Measurements from ENCODE around the gene SLC6A7.
A peak's percentile ranks its signal among the peaks of the same experiment; 100 is the strongest.

The SLC6A7 gene

GRCh38 chr5:150149618-150150017 lies 40.2 kb upstream of the SLC6A7 start:
- no peak overlapping the region for H3K4me3 ChIP-seq (ENCODE audit: low read depth, low read length)
- no peak for DNase-seq (ENCODE audit: low read depth)
- TF ChIP-seq, protein P1, sequence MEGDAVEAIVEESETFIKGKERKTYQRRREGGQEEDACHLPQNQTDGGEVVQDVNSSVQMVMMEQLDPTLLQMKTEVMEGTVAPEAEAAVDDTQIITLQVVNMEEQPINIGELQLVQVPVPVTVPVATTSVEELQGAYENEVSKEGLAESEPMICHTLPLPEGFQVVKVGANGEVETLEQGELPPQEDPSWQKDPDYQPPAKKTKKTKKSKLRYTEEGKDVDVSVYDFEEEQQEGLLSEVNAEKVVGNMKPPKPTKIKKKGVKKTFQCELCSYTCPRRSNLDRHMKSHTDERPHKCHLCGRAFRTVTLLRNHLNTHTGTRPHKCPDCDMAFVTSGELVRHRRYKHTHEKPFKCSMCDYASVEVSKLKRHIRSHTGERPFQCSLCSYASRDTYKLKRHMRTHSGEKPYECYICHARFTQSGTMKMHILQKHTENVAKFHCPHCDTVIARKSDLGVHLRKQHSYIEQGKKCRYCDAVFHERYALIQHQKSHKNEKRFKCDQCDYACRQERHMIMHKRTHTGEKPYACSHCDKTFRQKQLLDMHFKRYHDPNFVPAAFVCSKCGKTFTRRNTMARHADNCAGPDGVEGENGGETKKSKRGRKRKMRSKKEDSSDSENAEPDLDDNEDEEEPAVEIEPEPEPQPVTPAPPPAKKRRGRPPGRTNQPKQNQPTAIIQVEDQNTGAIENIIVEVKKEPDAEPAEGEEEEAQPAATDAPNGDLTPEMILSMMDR (IDR thresholded peaks at IDR 0.05; ENCODE audit: low read depth, low read length, missing control alignments), result no peak

GRCh38 chr5:150152636-150153462 lies 37.0 kb upstream of the SLC6A7 start:
- no peak for DNase-seq (ENCODE audit: low read depth)
- H3K4me3 ChIP-seq (ENCODE audit: low read depth, low read length), result no peak overlapping the region
- TF ChIP-seq, protein P1 (IDR thresholded peaks at IDR 0.05; ENCODE audit: low read depth, low read length, missing control alignments), result no peak

- TF ChIP-seq, protein P1 (IDR thresholded peaks at IDR 0.05; ENCODE audit: low read depth, low read length, missing control alignments), result no peak
- no peak overlapping the region for H3K4me3 ChIP-seq (ENCODE audit: low read depth, low read length)
- DNase-seq (ENCODE audit: low read depth), result no peak
These were observed 36.4 kb upstream of the SLC6A7 start for GRCh38 chr5:150153483-150153882.

DNA sequence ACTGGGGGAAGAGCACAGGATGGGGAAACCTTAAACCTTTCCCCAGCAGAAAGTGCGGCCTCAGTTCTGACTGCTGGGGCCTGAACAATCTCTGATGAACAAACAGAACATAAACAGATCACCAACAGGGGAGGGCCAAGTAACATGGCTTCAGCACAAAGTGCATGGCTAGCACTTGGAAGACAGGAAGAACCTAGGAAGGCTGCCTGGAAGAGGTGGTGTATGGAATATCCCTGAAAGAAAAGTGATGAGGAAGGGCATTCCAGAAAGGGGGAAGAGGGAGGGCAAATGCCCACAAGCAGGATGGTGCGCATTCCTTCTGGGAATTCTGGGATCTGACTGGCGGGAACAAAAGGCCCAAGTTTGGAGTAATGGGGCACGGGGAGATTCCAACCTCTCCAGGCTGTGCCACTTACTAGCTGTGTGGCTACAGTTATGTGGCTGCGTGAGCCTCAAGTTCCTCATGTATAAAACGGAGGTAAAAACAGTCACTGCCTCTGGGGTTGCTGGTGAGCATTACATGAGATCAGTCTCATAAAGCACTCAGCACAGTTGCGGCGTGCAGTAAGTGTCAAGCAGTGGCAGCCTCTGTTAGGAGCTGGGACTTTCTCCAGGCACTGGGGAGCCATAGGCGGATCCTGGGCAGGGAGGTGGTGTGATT lies 35.8 kb upstream of the SLC6A7 start:
- TF ChIP-seq, protein P1 (IDR thresholded peaks at IDR 0.05; ENCODE audit: low read depth, low read length, missing control alignments), result peak; percentile 29

GRCh38 chr5:150154618-150155128 lies 35.2 kb upstream of the SLC6A7 start:
- TF ChIP-seq, protein P1 (IDR thresholded peaks at IDR 0.05; ENCODE audit: low read depth, low read length, missing control alignments), result no peak
- no peak overlapping the region for H3K4me3 ChIP-seq (ENCODE audit: low read depth, low read length)
- no peak for DNase-seq (ENCODE audit: low read depth)

More for the DNA sequence above, 35.8 kb upstream of the SLC6A7 start:
- no peak for DNase-seq (ENCODE audit: low read depth)
- H3K4me3 ChIP-seq (ENCODE audit: low read depth, low read length), result no peak overlapping the region

DNA sequence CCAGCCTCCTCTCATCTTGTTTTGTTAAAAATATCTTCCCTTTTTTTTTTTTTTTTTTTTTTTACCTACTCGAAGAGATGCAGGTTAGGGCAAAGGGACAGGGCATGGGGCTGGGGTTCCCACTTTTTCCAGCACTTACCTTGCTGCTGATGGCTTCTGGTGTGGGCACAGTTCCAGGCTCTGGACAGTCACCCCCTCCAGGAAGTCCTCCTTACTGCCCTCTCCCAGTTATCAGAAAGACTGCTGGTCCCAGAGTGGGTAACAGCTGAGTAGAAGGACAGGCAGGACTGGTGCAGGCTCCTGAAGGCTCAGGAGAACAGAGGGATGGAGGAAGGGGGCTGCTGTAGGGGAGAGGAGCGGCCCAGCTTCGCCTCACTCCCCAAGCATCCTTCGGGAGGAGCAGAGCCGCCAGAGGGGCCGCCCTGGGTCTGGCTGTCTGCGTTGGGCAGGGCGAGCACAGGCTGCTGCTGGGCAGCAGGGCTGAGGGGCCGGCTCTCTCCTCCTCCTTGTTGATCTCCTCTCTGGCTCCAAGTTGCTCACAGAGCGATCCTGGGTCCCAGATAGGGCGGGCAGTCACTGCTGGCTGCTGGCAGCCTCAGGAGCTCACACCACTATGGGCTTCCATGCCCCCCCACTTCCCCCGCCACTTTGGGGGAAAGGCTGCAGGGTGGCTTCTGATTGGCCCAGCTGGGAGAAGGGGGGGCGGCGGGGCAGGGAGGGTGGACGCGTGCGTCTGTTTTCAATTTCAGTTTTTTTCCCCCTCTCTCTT lies 34.4 kb upstream of the SLC6A7 start, which contains the start of gene PDGFRB:
Gene PDGFRB, minus strand, starts transcription at position 588 of the 769 bp plus-strand sequence. CDS start 18,798 bp downstream, outside the sequence.
- H3K4me3 ChIP-seq (ENCODE audit: low read depth, low read length), result peak within 1 kb of the TSS; percentile 5; the same call in 1 of the 2 replicates
- DNase-seq (ENCODE audit: low read depth), result no peak
- TF ChIP-seq, protein P1 (IDR thresholded peaks at IDR 0.05; ENCODE audit: low read depth, low read length, missing control alignments), result no peak
